ENCODE data around the gene RALGAPA2.

The RALGAPA2 gene

DNA sequence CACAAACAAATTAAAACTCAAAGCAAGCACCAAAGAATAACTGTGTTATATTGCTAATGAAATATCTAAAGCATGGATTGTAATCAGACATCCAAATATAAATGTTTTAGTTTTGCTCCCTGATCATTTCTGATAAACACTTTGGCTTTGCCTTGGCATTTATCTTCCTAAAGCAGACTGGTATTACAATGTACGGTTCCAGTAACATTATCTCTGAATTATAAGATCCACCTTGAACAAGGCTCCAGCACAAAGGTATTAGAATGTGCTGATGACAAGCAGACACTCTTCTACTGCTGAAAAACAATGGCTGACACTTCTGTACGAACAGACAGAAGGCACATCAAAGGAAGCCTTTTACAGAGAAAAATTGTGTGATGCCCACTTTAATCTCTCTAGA lies 270.0 kb downstream of the RALGAPA2 start:
- no peak for DNase-seq

DNA sequence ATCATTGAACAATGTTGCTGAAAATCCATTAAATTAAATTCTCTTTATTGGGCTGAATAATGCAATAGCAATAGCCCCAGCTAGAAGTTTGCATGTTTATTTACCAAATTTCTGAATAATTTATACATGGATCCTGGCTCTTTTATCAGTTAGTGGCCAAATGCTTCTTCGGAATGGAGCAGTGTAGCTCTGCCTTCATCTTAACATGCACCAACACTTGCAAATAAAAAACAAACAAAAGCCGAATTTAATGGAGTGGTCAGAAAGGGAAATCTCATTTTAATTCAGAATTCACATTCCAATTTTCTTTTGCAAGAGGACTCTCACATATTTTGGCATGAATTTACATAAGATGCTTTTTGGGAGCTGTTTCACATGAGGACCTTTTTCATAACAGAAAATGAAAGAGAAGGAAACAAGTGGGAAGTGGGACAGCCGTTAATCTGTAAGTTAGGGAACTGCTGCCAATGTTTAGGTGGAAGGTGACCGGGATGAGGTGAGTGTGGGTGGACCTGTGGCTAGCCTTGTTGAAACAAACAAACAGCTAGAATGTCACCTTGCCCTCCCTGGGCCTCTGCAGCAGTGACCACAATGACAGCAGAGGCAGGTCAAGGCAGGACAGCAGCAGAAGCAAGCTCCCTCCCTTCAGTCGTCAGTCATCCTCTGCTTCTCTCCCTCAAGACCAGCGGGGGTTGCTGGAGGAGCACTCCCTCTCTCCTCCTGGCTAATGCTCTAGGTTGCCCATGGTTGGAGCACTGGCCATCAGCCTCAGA lies 271.4 kb downstream of the RALGAPA2 start:
- DNase-seq = peak in 1 of 58 donors; percentile 15

DNA sequence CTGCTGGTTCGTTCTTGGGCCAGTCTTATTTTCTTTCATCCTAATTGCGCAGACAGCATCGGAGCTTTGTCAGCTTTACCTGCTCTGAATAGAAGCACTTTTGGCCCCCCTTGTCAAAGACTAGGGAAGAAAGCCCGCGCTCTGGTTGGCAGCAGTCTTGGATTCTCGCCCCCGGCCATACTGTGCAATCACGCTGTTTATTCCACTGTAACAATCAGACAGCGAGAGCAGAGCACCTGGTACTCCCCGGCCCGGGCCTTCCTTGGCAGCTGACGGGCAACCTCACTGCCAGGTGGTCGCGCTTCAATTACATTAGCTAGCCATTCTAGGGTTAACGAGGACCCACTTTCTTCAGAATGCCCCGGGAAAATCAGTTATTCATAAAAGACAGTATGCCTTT lies 272.0 kb downstream of the RALGAPA2 start:
- no peak for DNase-seq

DNA sequence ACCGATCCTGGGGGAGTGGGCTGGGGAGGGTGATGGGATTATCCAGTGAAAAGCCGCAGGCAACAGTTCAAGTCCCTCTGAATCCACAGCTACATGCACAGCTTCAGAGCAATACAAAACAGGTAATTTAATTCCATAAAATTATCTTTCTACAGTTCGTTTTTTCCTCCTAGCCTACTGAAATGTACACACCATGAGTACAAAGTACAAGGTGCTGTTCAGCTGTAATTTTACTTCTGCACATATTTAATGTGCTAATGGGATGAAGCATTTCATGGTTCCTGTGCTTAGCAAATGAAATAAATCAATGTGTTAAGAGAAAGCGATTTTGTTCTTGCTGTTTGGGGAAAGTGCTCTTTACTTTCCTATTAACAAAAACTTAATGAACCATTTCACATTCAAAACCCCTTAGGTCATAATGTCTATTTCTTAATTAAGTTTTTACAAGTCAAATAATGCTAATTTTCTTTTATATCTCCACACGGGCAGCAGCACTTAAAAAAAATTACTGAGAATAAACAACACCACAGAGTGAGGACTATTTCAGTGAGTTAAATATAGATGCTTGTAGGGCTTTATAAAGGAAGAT lies 272.7 kb downstream of the RALGAPA2 start:
- DNase-seq = no peak

DNA sequence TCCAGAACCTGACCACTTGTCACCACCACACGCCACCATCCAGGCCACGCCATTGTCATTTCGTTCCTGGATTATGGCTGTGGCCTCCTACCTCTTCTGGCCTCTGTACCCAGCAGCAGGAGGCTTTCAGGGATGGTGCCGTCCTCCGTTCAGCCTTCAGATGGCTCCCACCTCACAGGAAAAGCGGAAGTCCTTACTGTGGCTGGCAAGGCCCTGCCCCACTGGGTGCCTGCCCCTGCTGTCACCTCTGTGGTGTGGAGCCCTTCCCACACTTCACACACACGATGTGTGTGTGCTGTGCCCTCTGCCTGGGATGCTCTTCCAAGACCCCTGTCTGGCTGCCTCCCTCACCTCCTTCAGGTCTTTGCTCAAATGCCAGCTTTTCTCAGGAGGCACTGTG lies 275.1 kb downstream of the RALGAPA2 start:
- no peak for DNase-seq

DNA sequence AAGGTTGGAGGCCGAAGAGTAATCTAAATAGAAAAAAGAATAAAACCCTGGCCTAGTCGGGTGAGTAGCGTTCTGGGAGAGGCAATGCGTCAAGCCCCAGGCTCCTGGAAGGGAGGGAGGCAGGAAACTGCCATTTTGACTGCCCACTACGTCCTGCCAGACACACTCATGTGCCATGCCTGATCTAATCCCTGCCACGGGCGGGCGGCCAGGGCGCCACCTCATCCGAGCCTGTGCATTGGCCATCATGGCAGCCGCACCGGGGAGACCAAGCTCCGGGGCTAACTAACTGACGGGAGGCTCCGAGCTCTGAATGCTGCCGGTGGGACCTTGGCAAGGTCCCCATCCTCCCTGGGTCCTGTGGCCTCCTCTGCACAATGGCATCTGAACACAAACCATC lies 275.8 kb downstream of the RALGAPA2 start:
- DNase-seq = no peak

DNA sequence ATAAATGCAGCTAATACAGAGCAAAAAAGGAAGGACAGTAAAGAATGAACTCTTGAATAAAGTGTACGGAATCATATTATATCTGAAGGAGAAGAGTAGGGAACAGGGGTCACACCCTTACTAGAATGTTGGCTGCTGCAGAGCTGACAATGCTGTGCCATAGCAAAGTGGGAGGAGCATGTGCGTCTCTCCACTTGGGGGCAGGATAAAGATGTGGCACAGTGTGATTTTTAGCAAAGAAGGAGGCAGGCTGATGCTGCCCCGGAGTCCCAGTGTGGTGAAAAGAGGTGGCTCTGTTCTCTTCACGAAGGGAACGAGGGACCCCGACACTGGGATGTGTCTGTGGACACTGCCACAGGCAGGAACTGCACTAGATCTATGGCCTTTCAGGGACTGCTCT lies 277.0 kb downstream of the RALGAPA2 start:
- DNase-seq = peak in 18 of 58 donors; percentile 14 to 67 (median 27)

DNA sequence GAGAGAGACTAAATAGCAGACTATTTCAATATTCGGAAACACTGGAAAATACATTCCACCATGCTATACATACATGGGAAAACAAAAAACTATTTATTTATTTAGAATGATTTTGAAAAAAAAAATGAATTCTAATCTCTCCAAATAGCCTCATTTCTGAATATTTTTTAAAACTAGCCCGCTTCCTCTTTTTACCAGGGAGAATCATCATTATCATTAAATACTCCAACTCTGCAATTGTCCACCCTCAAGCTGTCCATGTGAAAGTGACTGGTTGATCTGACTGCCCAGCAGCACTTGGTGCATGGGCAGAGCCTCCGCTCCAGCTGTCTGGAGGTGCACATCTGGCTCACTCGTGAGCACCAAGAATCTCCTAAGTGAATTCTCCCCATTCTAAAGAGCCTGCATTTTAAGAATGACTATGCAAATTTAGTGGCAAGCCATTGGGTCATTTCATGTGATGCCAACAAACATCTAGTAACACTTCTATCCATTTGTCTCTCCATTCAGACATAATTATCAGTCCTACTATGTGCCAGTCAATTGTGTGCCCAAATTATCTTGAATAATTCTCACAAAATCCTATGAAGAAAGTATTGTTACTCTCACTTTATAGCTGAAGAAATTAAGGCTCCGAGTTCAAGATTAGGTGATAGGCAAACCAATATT lies 279.7 kb downstream of the RALGAPA2 start:
- DNase-seq = no peak

DNA sequence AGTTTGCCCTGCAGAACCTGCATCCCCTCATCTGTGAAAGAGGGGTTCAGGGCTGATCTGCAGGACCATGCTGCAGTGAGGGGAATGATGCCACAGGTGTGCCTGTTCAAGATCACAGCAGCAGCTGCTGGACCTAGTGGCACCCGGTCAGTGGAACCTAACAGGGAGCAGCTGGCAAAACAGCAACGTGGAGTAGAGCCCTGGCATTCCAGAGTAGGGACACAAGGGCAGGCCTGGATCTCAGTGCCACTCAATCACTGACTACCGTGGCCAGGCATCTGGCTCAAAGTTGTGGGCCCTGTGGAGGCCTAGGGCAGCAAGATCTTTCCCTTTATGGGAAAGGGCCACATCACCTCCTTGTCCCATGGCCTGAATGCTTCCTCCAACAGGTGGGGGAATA lies 282.4 kb downstream of the RALGAPA2 start:
- DNase-seq = no peak

DNA sequence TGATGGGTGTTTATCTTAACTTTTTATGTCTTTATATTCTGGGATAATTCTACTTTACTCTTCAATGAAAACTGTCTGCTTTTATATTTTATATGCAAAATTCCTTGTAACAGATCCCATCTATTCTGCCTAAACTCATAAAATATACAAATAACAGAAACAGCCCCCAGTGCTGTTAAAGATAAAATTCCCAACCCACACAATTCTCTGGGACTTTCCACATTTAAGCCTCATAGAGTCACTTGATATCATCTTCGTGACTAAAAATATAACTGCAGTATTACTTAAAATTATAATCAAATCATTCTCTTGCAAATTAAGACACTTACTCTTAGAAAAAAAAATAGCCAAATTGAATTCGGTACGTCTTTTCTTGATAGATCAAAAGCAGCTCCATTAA lies 284.4 kb downstream of the RALGAPA2 start:
- no peak for DNase-seq

DNA sequence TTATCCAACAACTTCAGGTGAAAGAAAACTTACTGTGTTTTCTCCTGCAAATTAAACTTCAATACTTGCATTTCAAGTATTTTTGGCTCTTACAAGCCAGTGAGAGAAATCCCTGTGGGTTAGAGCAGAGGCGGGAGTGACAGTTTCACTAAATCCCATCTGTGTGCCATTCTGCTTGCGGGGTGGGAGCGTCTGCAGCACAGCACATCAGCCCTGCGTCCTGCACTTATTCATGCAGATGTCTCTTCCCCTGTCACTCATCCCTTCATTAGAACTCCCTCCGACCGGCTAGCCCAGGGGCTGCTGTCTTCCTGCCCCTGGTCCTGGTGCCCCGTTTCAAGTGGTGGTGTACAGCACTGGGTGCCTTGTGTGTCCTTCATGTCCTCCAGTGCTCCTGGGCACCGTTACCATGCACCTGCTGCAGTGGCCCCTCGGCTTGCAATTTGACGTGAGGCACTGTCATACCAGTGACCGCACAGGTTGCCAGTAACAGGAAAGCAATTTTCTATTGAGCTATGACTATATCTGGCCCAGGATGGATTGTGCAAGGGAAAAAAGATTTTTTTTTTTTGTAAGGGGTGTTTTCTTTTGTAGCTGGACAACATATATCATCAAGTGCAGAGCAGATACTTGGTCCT lies 285.1 kb downstream of the RALGAPA2 start:
- peak in 7 of 58 donors; percentile 17 to 49 (median 28) for DNase-seq

DNA sequence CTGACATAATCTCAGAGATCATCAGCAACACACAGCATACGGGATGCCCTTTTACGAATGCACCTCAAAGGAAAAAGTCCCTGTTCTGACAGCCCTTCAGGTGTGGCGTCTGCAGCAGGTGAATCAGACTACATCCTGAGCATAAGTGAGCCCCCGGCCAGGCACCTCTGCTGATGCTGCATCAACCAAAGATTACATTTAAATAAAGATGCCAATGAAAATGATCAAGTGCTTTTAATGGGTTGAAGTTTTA lies 285.9 kb downstream of the RALGAPA2 start:
- DNase-seq = no peak

DNA sequence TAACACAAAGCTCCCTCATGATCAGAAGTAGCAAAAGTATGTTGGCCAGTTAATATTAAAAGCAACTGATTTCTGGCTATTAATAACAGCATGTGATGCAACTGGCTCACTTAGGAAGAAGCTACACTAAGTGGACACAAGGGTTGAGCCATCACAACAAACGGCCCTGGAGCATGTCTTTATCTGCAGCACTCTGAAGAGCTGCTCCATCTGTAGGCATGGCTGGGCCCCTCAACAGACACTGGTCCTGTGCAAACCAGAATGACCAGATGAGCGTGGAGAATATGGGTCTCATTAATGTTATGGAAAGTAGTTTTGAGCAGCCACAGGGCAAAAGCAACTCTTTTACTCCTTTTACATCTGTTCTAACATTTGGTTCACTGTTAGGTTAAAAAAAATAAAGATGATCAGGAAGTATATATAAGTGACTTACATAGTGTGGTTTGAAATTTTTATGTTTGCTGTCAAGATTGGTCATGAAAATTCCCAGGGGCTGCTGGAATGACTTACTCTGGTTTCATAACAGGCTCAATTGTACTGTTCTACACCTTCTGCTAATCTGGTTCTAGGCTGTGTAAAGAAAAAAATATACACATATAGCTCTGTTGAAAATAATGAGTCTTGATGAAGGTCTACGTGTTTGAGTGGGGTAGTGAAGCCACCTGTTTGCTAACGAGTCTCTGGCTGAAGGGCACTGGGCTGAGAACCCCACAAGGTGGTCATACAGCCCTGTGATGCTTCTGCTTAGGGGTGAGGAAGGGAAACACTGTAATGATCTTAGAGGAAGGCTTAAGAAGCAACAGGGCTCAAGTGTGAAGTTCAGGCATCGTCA lies 286.4 kb downstream of the RALGAPA2 start:
- DNase-seq = no peak

DNA sequence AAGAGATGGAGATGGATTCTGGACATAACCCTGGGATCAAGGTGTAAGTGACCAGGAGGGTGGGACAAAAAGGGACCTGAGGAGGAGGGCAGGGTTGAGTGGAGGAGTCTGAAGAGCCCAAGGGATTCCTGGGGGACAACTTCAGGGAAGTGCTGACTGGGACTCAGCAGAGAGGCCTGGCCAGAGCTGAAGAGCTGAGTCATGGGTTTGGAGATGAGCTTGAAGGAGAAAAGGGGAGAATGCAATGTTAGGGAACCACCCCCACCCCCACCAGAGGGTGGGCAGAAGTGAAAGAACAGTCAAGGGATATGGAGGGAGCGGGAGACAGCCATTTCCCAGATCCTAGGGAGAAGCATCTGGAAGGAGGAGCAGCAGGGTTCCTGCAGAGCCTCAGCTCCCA lies 289.3 kb downstream of the RALGAPA2 start:
- no peak for DNase-seq

DNA sequence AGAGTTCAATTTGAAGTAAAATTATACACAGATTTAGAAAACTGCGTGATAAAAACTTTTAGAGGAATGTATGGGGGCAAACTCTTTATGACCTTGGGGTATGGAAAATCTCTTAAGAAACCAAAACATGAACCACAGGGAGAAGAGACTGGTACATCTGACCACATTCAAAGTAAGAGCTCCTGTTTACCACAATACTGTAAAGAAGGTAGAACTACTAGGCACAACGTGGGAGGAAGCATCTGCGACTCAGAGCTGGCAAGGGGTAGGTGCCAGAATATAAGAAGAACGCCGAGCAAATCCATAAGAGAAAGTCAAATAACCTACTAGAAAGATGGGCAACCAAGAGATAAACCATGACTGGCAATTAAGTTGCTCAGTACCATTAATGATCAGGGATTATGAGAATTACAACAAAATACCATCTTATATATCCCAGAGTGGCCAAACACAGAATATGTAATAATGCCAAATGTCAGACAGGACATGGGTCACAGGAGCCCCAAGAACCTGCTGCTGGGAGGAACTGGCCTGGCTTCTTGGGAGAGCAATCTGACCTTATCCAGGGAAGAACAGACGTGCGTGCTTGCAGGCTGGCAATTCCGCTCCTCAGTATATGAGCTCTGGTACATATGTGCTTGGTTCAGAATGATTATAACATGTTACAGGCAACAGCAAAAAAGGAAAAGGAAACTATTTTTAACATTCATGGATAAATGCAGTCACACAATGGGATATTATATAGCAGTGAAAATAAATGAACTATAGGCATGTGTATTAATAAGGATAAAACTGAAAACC lies 294.4 kb downstream of the RALGAPA2 start:
- no peak for DNase-seq

DNA sequence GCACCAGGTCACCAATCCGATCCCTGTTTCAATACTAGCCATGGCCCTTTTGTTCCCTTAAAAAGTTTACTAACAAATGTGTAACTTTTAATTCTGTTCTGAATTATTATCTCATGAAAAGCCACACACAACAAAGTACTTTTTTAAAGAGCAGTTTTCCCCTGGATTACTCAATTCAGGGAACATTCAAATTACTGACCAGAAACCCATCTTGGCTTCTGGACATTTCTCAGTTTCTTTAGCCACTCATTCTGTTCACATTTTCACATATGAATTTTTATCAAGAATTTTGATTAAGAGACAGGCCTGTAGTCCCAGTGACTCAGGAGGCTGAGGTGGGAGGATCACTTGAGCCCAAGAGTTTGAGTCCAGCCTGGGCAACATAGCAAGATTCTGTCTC lies 297.1 kb downstream of the RALGAPA2 start:
- DNase-seq = no peak

DNA sequence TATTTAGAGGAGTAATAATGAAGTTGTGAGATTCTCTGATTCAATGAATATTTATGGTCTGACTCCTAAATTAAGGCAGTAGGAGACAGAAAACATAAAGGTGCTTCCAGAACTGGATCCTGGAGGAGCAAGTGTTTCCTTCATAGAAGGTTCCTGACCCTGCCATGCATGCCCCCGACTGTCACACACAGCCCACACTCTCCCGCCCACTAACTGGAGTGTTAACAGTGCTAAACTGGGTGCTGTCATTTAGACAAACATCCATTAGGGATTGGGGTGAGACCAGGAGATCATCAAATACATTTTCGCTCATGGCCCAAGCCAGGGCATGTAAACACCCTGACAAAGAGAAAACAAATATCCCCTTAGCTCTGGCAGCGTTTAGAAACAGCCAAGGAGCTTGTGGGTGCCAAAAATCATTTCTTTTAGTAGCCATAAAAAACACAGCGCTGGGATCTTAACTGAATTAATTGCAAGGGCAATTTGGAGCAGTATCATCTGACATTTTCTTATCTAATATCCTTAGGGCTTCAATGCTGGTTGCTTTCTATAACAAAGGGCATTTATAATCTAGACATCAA lies 297.7 kb downstream of the RALGAPA2 start:
- DNase-seq = no peak

DNA sequence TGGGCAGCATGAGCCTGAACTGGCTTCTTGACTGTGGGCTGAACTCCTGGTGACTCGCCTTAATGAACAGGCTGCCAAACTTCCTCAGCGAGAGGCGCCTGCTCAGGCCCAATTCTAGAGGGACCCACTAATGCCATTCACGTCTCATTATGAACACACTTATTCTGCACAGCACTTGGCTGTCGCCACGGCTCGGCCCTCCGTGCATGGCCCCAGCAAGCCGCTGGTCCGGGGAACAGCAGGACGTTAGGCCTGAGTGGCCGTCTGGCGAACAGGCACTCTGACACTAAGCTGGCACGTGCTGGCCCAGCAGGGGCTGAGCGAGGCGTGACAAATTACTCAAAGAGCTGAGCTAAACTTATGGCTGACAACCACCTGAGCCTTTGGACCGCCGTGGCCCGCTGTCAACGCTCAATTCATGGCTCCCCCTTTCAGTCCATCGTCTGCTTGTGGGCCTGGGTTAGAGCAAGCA lies 298.6 kb downstream of the RALGAPA2 start:
- DNase-seq = peak in 26 of 58 donors; percentile 8 to 65 (median 36)

DNA sequence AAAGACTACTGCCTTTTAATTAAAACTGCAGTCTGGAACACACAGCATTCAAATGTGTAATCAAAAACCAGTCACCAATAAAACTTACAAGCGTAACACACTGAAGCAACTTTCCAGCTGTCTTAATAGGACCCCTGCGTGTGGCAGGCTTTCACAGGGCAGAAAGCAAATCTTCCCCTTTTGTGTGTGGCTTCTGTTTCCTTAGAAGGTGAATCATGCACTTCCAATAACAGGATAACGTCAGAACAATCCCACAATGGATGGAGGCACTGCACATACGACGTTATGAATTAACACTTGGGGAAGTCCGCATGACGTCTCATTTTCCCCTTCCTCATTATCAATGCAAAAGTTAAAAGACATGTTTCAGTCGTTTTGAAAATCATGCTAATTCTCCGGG lies 299.7 kb downstream of the RALGAPA2 start:
- no peak for DNase-seq

DNA sequence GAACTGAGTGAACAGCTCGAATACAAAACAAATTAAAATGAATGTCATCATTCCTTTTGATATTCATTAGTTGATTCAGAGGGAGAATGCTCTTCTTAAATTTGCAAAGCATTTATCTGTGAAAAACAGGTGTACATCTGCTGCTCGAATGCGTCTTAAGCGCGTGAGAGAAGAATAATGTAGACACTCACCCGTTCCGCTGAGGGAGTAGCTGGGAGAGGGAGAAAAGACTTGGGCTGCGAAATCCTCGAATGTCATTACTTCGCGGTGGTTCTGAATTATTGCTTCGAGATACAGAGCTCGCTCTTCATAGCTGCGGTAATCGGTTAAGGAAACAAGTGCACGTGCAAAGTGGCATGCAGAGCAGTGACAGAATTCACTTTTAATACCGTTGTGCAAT lies 300.6 kb downstream of the RALGAPA2 start:
- DNase-seq = no peak
